Progenitor cell of endocrine pancreas (in vitro differentiated cells): Measurements from ENCODE around the gene CFAP300. TPM values are rescaled to one million over a fixed set of nuclear protein-coding genes. Genes with fewer than 3 reads are reported as not detected.

Source experiments
- DNase-seq: peaks from one replicate; pipeline ENCODE4 v3.0.0; 2021; ENCODE audit warnings: low spot score; ENCODE audit not compliant: unreplicated experiment
- H3K27ac Mint-ChIP-seq: 2 replicates; pipeline ENCODE4 v1.8.0; 2021; ENCODE audit warnings: mild to moderate bottlenecking, moderate library complexity, mixed read lengths
- H3K27me3 Mint-ChIP-seq: 2 replicates; pipeline ENCODE4 v1.8.0; 2021; ENCODE audit warnings: mixed read lengths
- H3K36me3 Mint-ChIP-seq: 2 replicates; pipeline ENCODE4 v1.8.0; 2022; ENCODE audit warnings: mixed read lengths; ENCODE audit not compliant: insufficient read depth
- H3K4me1 Mint-ChIP-seq: 2 replicates; pipeline ENCODE4 v1.8.0; 2021; ENCODE audit warnings: low read depth, mixed read lengths
- H3K4me3 Mint-ChIP-seq: 2 replicates; pipeline ENCODE4 v1.8.0; 2021; ENCODE audit warnings: low read depth, mild to moderate bottlenecking, moderate library complexity, mixed read lengths
- H3K9me3 Mint-ChIP-seq: 2 replicates; pipeline ENCODE4 v1.8.0; 2021; ENCODE audit warnings: low read depth, mixed read lengths
- total RNA-seq: library from RNA; stranded (reverse); gene quantifications from 2 replicates; pipeline ENCODE4 v1.2.1, GENCODE V29; 2021
- TF ChIP-seq, protein P1 (sequence below): fragments of 200-600 bp; sonication (generic); IDR thresholded peaks from one replicate; pipeline ENCODE4 v1.5.0; 2021; ENCODE audit warnings: antibody characterized with exemption, mild to moderate bottlenecking; ENCODE audit not compliant: unreplicated experiment

CFAP300 gene
- total RNA-seq, 1 donor from 2014 or later = 1.5 TPM

DNA sequence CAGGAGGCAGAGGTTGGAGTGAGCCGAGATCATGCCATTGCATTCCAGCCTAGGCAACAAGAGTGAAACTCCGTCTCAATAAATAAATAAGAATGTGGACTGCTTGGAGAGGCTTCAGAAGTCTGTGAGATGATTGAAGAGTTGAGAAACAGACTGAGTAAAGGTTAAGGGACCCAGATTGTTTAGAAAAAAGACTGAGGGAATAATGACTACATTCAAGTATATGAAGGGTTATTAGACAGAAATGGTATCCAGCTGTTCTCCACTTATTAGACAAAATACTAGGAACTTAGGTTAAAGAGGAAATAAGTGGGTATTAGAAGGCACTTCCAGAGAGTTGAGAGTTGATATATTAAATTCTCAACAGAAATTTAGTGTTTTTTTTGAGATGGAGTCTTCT is 52.5 kb downstream of the CFAP300 start:
- Mint-ChIP-seq H3K27ac (no peak overlapping the region), H3K36me3 (no peaks in the 10 kb centered on the region), H3K4me1 (no peaks in the 10 kb centered on the region), H3K4me3 (no peak overlapping the region), H3K27me3 (no peaks in the 10 kb centered on the region), H3K9me3 (no peaks in the 10 kb centered on the region)
- no peak for DNase-seq
- TF ChIP-seq, protein P1, sequence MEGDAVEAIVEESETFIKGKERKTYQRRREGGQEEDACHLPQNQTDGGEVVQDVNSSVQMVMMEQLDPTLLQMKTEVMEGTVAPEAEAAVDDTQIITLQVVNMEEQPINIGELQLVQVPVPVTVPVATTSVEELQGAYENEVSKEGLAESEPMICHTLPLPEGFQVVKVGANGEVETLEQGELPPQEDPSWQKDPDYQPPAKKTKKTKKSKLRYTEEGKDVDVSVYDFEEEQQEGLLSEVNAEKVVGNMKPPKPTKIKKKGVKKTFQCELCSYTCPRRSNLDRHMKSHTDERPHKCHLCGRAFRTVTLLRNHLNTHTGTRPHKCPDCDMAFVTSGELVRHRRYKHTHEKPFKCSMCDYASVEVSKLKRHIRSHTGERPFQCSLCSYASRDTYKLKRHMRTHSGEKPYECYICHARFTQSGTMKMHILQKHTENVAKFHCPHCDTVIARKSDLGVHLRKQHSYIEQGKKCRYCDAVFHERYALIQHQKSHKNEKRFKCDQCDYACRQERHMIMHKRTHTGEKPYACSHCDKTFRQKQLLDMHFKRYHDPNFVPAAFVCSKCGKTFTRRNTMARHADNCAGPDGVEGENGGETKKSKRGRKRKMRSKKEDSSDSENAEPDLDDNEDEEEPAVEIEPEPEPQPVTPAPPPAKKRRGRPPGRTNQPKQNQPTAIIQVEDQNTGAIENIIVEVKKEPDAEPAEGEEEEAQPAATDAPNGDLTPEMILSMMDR = no peak

DNA sequence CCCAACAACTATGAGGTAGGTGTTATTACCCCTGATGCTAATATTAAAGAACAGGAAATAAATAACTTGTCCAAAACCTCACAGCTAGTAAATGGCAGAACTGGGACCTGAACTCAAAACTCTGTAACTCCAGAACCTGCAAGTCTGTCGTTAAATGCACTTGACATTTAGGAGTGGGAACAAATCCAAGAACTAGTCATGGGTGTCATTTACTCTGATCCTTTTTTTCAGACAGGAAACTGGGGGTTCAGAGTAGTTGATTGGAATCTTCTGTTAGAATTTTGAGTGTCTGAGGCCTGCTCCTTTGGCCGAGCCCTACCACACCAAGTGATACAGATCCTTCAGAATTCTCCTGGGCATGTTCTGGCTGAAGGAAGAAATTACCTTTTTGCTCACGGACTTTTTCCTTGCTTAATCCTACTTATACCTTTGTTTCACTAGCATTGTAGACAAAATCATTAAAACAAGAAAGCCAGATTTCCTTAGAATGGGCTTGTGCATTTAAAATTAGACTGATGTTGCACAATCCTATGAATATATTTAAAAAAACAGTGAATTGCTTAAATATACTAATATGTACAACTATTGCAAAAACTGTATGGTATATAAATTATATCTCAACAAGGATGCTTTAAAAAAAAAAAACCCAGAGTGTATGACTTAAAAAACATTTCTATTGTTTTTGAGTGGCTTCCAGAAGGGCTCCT is 61.6 kb downstream of the CFAP300 start:
- peak overlapping the region; percentile 99 for H3K4me3 Mint-ChIP-seq
- peak overlapping the region; percentile 100 for H3K27ac Mint-ChIP-seq
- no peaks in the 10 kb centered on the region for H3K36me3 Mint-ChIP-seq
- TF ChIP-seq, protein P1 = no peak
- DNase-seq = no peak
- no peaks in the 10 kb centered on the region for H3K9me3 Mint-ChIP-seq
- H3K4me1 Mint-ChIP-seq = peaks cover 15% of the 10 kb centered on the region
- H3K27me3 Mint-ChIP-seq = no peaks in the 10 kb centered on the region

DNA sequence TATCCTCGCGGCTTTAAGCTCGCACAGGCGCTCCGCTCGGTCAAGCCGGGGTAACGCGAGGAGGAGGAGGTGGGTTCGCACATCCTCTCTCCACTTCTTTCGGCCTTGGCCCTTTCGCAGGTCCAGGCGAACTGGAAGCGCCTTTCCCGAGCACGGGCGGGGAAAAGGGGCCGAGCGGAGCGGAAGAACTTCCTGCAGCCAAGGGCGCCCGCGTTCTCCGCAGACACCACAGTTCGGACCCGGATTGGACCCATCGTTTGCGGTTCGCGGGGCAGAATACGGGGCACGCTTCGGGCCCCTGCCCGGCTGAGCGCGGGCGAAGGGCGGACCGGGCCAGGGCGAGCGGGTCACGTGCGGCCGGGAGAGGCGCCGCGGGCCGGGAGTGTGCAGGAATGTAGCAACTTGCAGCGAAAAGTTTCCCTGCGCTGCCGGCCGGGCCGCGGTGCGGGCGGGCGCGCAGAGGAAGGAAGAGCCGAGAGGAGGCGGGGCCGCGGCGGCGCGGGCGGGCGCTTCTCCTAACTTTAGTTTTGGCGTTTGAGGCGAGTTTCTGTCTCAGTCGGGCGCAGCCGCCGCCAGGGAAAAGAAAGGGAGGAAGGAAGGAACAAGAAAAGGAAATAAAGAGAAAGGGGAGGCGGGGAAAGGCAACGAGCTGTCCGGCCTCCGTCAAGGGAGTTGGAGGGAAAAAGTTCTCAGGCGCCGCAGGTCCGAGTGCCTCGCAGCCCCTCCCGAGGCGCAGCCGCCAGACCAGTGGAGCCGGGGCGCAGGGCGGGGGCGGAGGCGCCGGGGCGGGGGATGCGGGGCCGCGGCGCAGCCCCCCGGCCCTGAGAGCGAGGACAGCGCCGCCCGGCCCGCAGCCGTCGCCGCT is 62.9 kb downstream of the CFAP300 start, which contains the start of gene YAP1:
YAP1 (plus strand) TSS at position 552 of the 865 bp plus-strand sequence. CDS start 402 bp downstream, outside the sequence.
- peaks cover 3% of the 10 kb centered on the region for H3K36me3 Mint-ChIP-seq
- TF ChIP-seq, protein P1 = no peak
- no peaks in the 10 kb centered on the region for H3K27me3 Mint-ChIP-seq
- peak within 1 kb of the TSS; percentile 100 for H3K27ac Mint-ChIP-seq
- no peaks in the 10 kb centered on the region for H3K9me3 Mint-ChIP-seq
- DNase-seq = peak; percentile 72
- H3K4me3 Mint-ChIP-seq = peak within 1 kb of the TSS; percentile 99
- H3K4me1 Mint-ChIP-seq = peaks cover 25% of the 10 kb centered on the region

DNA sequence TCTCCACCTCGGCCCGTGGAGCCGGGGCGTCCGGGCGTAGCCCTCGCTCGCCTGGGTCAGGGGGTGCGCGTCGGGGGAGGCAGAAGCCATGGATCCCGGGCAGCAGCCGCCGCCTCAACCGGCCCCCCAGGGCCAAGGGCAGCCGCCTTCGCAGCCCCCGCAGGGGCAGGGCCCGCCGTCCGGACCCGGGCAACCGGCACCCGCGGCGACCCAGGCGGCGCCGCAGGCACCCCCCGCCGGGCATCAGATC is 63.4 kb downstream of the CFAP300 start:
- no peak for DNase-seq
- peak overlapping the region; percentile 97 for H3K4me3 Mint-ChIP-seq
- peaks cover 30% of the 10 kb centered on the region for H3K4me1 Mint-ChIP-seq
- no peaks in the 10 kb centered on the region for H3K27me3 Mint-ChIP-seq
- TF ChIP-seq, protein P1 = no peak
- peaks cover 3% of the 10 kb centered on the region for H3K36me3 Mint-ChIP-seq
- H3K27ac Mint-ChIP-seq = peak overlapping the region; percentile 100
- no peaks in the 10 kb centered on the region for H3K9me3 Mint-ChIP-seq

DNA sequence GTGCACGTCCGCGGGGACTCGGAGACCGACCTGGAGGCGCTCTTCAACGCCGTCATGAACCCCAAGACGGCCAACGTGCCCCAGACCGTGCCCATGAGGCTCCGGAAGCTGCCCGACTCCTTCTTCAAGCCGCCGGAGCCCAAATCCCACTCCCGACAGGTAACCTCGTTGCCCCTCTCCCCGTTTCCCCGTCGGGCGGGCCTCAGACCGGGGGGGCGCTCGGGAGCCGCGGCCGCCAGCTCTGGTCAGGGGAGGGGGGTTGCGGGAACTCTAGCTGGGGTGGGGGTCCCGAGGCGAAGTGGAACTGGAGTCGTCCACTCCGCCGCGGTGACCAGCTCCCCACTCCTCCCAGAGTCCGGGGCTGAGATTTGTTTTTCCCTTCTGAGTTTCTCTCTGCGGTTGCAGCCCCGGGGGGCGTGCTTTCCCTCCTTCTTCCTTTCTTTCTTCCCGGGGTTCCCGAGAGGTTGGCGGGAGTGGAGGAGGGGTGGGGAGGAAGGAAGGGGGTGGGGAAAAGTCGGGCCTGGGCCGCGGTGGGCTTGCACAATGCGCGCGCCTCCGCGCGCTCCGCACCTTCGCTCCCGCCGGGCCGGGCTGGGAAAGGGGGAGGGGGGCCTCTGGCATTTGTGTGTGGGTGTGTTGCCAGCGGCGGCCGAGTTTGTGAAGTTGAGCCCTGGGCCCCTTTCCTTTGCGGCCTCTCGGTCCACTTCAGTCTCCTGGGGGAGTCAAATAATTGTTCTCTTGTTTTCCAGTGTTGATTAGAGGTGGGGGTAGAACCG is 64.0 kb downstream of the CFAP300 start:
- Mint-ChIP-seq H3K36me3 (peaks cover 3% of the 10 kb centered on the region), H3K27me3 (no peaks in the 10 kb centered on the region), H3K4me3 (peak overlapping the region; percentile 97), H3K4me1 (peaks cover 35% of the 10 kb centered on the region), H3K27ac (peak overlapping the region; percentile 100), H3K9me3 (no peaks in the 10 kb centered on the region)
- DNase-seq = peak; percentile 85
- TF ChIP-seq, protein P1 = peak; percentile 24
